Smooth muscle cell (in vitro differentiated cells): ENCODE measurements around the gene SAMD4A. TPM values are rescaled to one million over a fixed set of nuclear protein-coding genes. Genes with fewer than 3 reads are reported as not detected.

Experiments
- DNase-seq: peaks from one replicate; lab custom pipeline; 2025; ENCODE audit not compliant: unreplicated experiment; lab: John Stamatoyannopoulos, UW
- H2AFZ ChIP-seq: fragments of 200-600 bp; sonication (generic); 2 replicates; pipeline ENCODE4 v1.6.0; 2016; ENCODE audit warnings: antibody characterized with exemption, low read depth, mild to moderate bottlenecking
- H3F3A ChIP-seq: fragments of 200-600 bp; sonication (generic); 2 replicates; pipeline ENCODE4 v1.6.0; 2017; ENCODE audit warnings: antibody characterized with exemption, low read depth
- H3K27ac ChIP-seq: fragments of 200-600 bp; sonication (generic); 2 replicates; pipeline ENCODE4 v1.5.1; 2016; ENCODE audit warnings: low read depth, mild to moderate bottlenecking
- H3K27me3 ChIP-seq: fragments of 200-600 bp; sonication (generic); 2 replicates; pipeline ENCODE4 v1.6.1; 2016; ENCODE audit warnings: low read depth, mild to moderate bottlenecking
- H3K36me3 ChIP-seq: fragments of 200-600 bp; sonication (generic); 2 replicates; pipeline ENCODE4 v1.5.1; 2016; ENCODE audit warnings: low read depth
- H3K4me1 ChIP-seq: fragments of 200-600 bp; sonication (generic); 2 replicates; pipeline ENCODE4 v1.5.1; 2016; ENCODE audit warnings: low read depth
- H3K4me2 ChIP-seq: fragments of 200-600 bp; sonication (generic); 2 replicates; pipeline ENCODE4 v1.6.0; 2016; ENCODE audit warnings: mild to moderate bottlenecking
- H3K4me3 ChIP-seq: fragments of 200-600 bp; sonication (generic); 2 replicates; pipeline ENCODE4 v1.5.1; 2016; ENCODE audit warnings: mild to moderate bottlenecking
- H3K79me2 ChIP-seq: fragments of 200-600 bp; sonication (generic); 2 replicates; pipeline ENCODE4 v1.6.0; 2016; ENCODE audit warnings: low read depth, mild to moderate bottlenecking
- H3K9ac ChIP-seq: fragments of 200-600 bp; sonication (generic); 2 replicates; pipeline ENCODE4 v1.6.0; 2016; ENCODE audit warnings: low read depth
- H3K9me3 ChIP-seq: fragments of 200-600 bp; sonication (generic); replicated peaks from 2 replicates; pipeline ENCODE4 v1.5.1; 2016; ENCODE audit warnings: low read depth
- H4K20me1 ChIP-seq: fragments of 200-600 bp; sonication (generic); 2 replicates; pipeline ENCODE4 v1.6.0; 2016; ENCODE audit warnings: low read depth
- CTCF ChIP-seq: fragments of 200-600 bp; sonication (generic); IDR thresholded peaks from 2 replicates; pipeline ENCODE4 v1.5.1; 2017; ENCODE audit warnings: borderline replicate concordance, mild to moderate bottlenecking, antibody characterized with exemption; ENCODE audit not compliant: insufficient read depth, poor library complexity, severe bottlenecking
- WGBS: methylation state at CpG from one replicate; pipeline ENCODE4 v1.1.7; 2016; ENCODE audit warnings: low lambda C conversion rate; 5-methylcytosine and 5-hydroxymethylcytosine counted together
- polyA plus RNA-seq: library from polyadenylated mRNA; unstranded; fragments of >200 nt; fragmentation: Nextera tagmentation; extraction: Ambion mirVana; gene quantifications from 2 replicates; pipeline ENCODE4 v1.2.1, GENCODE V29; 2016
- total RNA-seq: library from RNA; depleted of rRNA; stranded (reverse); fragments of >200 nt; gene quantifications from 2 replicates; pipeline ENCODE4 v1.2.3, GENCODE V29; 2014

The SAMD4A gene
- total and polyA plus RNA-seq, 2 experiments from 2014 or later: 9.2 to 36.7 TPM

- DNase-seq: no peak
- no peak overlapping the region for H2AFZ ChIP-seq
- no peaks in the 10 kb centered on the region for H4K20me1 ChIP-seq
- TF ChIP-seq CTCF: no peak
- H3K36me3 ChIP-seq: no peaks in the 10 kb centered on the region
- H3K27me3 ChIP-seq: no peaks in the 10 kb centered on the region
- H3F3A ChIP-seq: no peaks in the 10 kb centered on the region
- H3K27ac ChIP-seq: no peak overlapping the region
- H3K4me3 ChIP-seq: no peak overlapping the region
- WGBS: 100% methylated on average over 1 of the region's 1 CpG
- H3K9ac ChIP-seq: no peak overlapping the region
- no peaks in the 10 kb centered on the region for H3K4me1 ChIP-seq
- H3K9me3 ChIP-seq: no peaks in the 10 kb centered on the region
- no peaks in the 10 kb centered on the region for H3K79me2 ChIP-seq
- H3K4me2 ChIP-seq: no peak overlapping the region
Measured at GRCh38 chr14:54840798-54841197, 273.9 kb downstream of the SAMD4A start.

Other genes with a start within 250 kb of the SAMD4A start
- gene CDKN3, start 170.1 kb upstream of the SAMD4A start, total RNA-seq: 15.4 and 22.1 TPM in 2 replicates
- 18.6 and 20.1 TPM in 2 replicates for gene CDKN3, start 170.1 kb upstream of the SAMD4A start, polyA plus RNA-seq
- gene CNIH1, start 125.8 kb upstream of the SAMD4A start, total RNA-seq: 172 and 224 TPM in 2 replicates
- 133 and 162 TPM in 2 replicates for gene CNIH1, start 125.8 kb upstream of the SAMD4A start, polyA plus RNA-seq
- gene GMFB, start 78.1 kb upstream of the SAMD4A start, total RNA-seq: 73.5 and 86.1 TPM in 2 replicates
- 25.7 and 26.8 TPM in 2 replicates for gene GMFB, start 78.1 kb upstream of the SAMD4A start, polyA plus RNA-seq
- 18.4 and 20.7 TPM in 2 replicates for gene CGRRF1, start 57.2 kb upstream of the SAMD4A start, total RNA-seq
- gene CGRRF1, start 57.2 kb upstream of the SAMD4A start, polyA plus RNA-seq: 20.5 and 30.6 TPM in 2 replicates